Placental pericyte (primary cell): ENCODE data around the gene GDI2. TPM values are rescaled to one million over a fixed set of nuclear protein-coding genes. Genes with fewer than 3 reads are reported as not detected.

Experiments
- total RNA-seq: library from RNA; depleted of rRNA; stranded (reverse); fragments of >200 nt; gene quantifications from 2 replicates; pipeline ENCODE4 v1.2.3, GENCODE V29; 2012

GDI2 gene
- total RNA-seq = 570 and 590 TPM in 2 replicates

DNA sequence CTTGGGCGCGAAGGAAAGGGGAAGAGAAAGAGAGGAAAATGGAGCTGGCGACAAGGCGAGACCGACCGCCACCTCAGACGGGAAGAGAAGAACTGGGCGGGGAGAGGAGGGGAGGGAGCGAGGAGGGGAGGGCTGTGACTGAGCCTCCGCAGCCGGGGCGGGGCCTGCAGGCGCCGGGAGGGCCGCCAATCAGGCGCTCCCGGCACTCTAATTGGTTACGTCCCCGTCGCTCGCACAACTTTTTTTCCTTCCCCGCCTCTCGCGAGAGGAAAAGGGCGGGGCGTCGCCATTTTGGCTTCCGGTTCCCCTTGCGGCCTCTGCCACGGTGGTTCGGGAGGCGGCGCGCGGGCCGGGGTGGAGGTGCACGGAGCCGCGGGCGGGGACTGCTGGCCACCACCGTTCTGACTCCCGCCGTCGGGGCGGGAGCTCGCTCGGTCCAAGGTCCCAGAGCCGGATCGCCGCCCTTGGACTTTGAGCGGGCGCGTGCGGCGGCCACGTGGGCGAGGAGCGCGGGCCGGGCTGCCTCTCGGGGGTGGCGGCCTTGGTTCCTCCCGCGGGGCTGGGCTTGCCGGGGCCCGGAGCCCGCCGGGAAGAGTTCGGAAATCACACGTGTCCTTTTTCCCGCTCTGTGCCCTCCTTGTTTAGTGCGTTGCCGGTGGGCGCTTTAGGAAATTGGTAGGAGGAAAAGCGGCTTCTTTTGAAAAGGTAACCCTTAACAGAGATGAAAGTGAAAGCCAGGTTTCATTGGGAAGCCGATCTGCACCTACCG is at the start of gene GDI2:
Gene GDI2 (minus strand): TSS at position 94 of the 769 bp plus-strand sequence. CDS start 176 bp downstream, outside the sequence.

Other genes with a start within 250 kb of the GDI2 start
- gene ASB13, start 146.8 kb downstream of the GDI2 start, total RNA-seq = 8.8 and 8.9 TPM in 2 replicates
- gene TASOR2, start 128.6 kb downstream of the GDI2 start, total RNA-seq = 91.9 and 103 TPM in 2 replicates
- gene ANKRD16, start 76.5 kb upstream of the GDI2 start, total RNA-seq = 4.2 and 8.9 TPM in 2 replicates
- gene FBH1, start 76.8 kb upstream of the GDI2 start, total RNA-seq = 75.9 and 109 TPM in 2 replicates
- 10.7 and 11.2 TPM in 2 replicates for gene IL15RA, start 164.1 kb upstream of the GDI2 start, total RNA-seq
- not detected in 2 replicates for gene IL2RA, start 248.9 kb upstream of the GDI2 start, total RNA-seq